ENCODE data around the gene SDK1.

- TF ChIP-seq CTCF (IDR thresholded peaks at IDR 0.05), result no peak
- TF ChIP-seq POLR2A (IDR thresholded peaks at IDR 0.05), result no peak
These were observed 494.7 kb downstream of the SDK1 start for GRCh38 chr7:3795781-3796180.
